ENCODE measurements around the gene GUCA2B. TPM values are rescaled to one million over a fixed set of nuclear protein-coding genes. Genes with fewer than 3 reads are reported as not detected.

Gene GUCA2B
- total RNA-seq, 4 donors from 2014 or later, result 1.0 TPM; not detected in 3

GRCh38 chr1:42176902-42177519, 23.8 kb downstream of the GUCA2B start:
- no peaks in the 10 kb centered on the region for H3K9me3 ChIP-seq
- H3K27ac ChIP-seq, result no peak overlapping the region
- intact Hi-C loops (cut with DNase I; ENCODE audit: low total_unique reads), result loop anchor here (10.0 kb wide), 1 partner anchor 278 kb away; the partner anchor contains the start of genes PPCS and ZMYND12

GRCh38 chr1:42177541-42177981, 24.4 kb downstream of the GUCA2B start:
- TF ChIP-seq CTCF (IDR thresholded peaks at IDR 0.05 in 4 of 5, conservative IDR thresholded peaks at IDR 0.05 in 1 of 5), result no peak
- TF ChIP-seq POLR2A (IDR thresholded peaks at IDR 0.05), result no peak
- in situ Hi-C loops (cut with MboI; ENCODE audit: low sequenced_read_pairs in 4 of 4), result loop anchor here in 2 of 4 donors (10.0 kb wide), 2 partner anchors 147 to 603 kb away; no protein-coding TSS in a partner anchor
- no peak overlapping the region for H3K27ac ChIP-seq
- H3K9me3 ChIP-seq, result no peaks in the 10 kb centered on the region
- H3K36me3 ChIP-seq, result peaks cover 0 to 5% of the 10 kb centered on the region in 2 donors
- no peaks in the 10 kb centered on the region for H3K27me3 ChIP-seq
- peaks cover 13% of the 10 kb centered on the region in 2 donors for H3K4me1 ChIP-seq
- ATAC-seq (no peak), DNase-seq (no peak)
- intact Hi-C loops (cut with DNase I; ENCODE audit: low total_unique reads), result loop anchor here (10.0 kb wide), 1 partner anchor 277 kb away; the partner anchor contains the start of genes PPCS and ZMYND12
- H3K4me3 ChIP-seq, result no peak overlapping the region

More at GRCh38 chr1:42176902-42177519, 23.8 kb downstream of the GUCA2B start:
- Histone ChIP-seq H3K27me3 (no peaks in the 10 kb centered on the region), H3K36me3 (peaks cover 0 to 5% of the 10 kb centered on the region in 2 donors), H3K4me3 (no peak overlapping the region), H3K4me1 (peaks cover 13 to 18% of the 10 kb centered on the region in 2 donors)
- TF ChIP-seq POLR2A (IDR thresholded peaks at IDR 0.05) (no peak), CTCF (IDR thresholded peaks at IDR 0.05 in 4 of 5, conservative IDR thresholded peaks at IDR 0.05 in 1 of 5) (peak; percentile 38 to 70 (median 53))
- DNase-seq (no peak), ATAC-seq (peak in 1 of 2 donors; percentile 40)
- in situ Hi-C loops (cut with MboI; ENCODE audit: low sequenced_read_pairs in 4 of 4), result loop anchor here in 2 of 4 donors (10.0 kb wide), 2 partner anchors 148 to 602 kb away; no protein-coding TSS in a partner anchor

GRCh38 chr1:42178249-42178648, 25.0 kb downstream of the GUCA2B start:
- ATAC-seq, result no peak
- H3K9me3 ChIP-seq, result no peaks in the 10 kb centered on the region
- no peak overlapping the region for H3K4me3 ChIP-seq
- no peak overlapping the region for H3K27ac ChIP-seq
- H3K4me1 ChIP-seq, result peaks cover 6% of the 10 kb centered on the region in 2 donors
- intact Hi-C loops (cut with DNase I; ENCODE audit: low total_unique reads) (loop anchor here (10.0 kb wide), 1 partner anchor 277 kb away; the partner anchor contains the start of genes PPCS and ZMYND12), in situ Hi-C loops (cut with MboI; ENCODE audit: low sequenced_read_pairs in 4 of 4) (loop anchor here in 2 of 4 donors (10.0 kb wide), 2 partner anchors 147 to 603 kb away; no protein-coding TSS in a partner anchor)
- no peak for TF ChIP-seq CTCF (IDR thresholded peaks at IDR 0.05 in 4 of 5, conservative IDR thresholded peaks at IDR 0.05 in 1 of 5)
- no peak for TF ChIP-seq POLR2A (IDR thresholded peaks at IDR 0.05)
- DNase-seq, result no peak
- peaks cover 0 to 5% of the 10 kb centered on the region in 2 donors for H3K36me3 ChIP-seq
- no peaks in the 10 kb centered on the region for H3K27me3 ChIP-seq

- TF ChIP-seq CTCF (IDR thresholded peaks at IDR 0.05 in 4 of 5, conservative IDR thresholded peaks at IDR 0.05 in 1 of 5), result no peak
- no peak for TF ChIP-seq POLR2A (IDR thresholded peaks at IDR 0.05)
- peaks cover 0 to 5% of the 10 kb centered on the region in 2 donors for H3K36me3 ChIP-seq
- no peak for DNase-seq
- no peaks in the 10 kb centered on the region for H3K27me3 ChIP-seq
- intact Hi-C loops (cut with DNase I; ENCODE audit: low total_unique reads), result loop anchor here (10.0 kb wide), 1 partner anchor 276 kb away; the partner anchor contains the start of genes PPCS and ZMYND12
- no peaks in the 10 kb centered on the region for H3K9me3 ChIP-seq
- H3K4me3 ChIP-seq, result no peak overlapping the region
- ATAC-seq, result no peak
- H3K27ac ChIP-seq, result no peak overlapping the region
- in situ Hi-C loops (cut with MboI; ENCODE audit: low sequenced_read_pairs in 4 of 4), result loop anchor here in 2 of 4 donors (10.0 kb wide), 2 partner anchors 146 to 604 kb away; no protein-coding TSS in a partner anchor
- no peaks in the 10 kb centered on the region for H3K4me1 ChIP-seq
Measured at GRCh38 chr1:42179275-42179674, 26.1 kb downstream of the GUCA2B start.
